Pulmonary artery endothelial cell (primary cell): Measurements from ENCODE around the gene TAS2R5. TPM values are rescaled to one million over a fixed set of nuclear protein-coding genes. Genes with fewer than 3 reads are reported as not detected.
"Not testable (repeated sequence)": the region's sequence is repeated elsewhere in the genome, so short reads cannot be mapped to it uniquely, and the experiment has no call there.

Experiments used
- DNase-seq: peaks from one replicate; pipeline ENCODE4 v3.0.0-alpha.2; 2011; ENCODE audit warnings: low read depth, low spot score
- total RNA-seq: library from RNA; depleted of rRNA; stranded (reverse); fragments of >200 nt; gene quantifications from 2 replicates; pipeline ENCODE4 v1.2.3, GENCODE V29; 2014

TAS2R5 gene, protein sequence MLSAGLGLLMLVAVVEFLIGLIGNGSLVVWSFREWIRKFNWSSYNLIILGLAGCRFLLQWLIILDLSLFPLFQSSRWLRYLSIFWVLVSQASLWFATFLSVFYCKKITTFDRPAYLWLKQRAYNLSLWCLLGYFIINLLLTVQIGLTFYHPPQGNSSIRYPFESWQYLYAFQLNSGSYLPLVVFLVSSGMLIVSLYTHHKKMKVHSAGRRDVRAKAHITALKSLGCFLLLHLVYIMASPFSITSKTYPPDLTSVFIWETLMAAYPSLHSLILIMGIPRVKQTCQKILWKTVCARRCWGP
- total RNA-seq, result 0.53 and 0.74 TPM in 2 replicates

GRCh38 chr7:141789917-141790316 lies at the start of gene TAS2R5:
Gene TAS2R5 (plus strand): TSS chr7:141790217. CDS start chr7:141790362, 145 bp downstream.
- DNase-seq, result no peak

DNA sequence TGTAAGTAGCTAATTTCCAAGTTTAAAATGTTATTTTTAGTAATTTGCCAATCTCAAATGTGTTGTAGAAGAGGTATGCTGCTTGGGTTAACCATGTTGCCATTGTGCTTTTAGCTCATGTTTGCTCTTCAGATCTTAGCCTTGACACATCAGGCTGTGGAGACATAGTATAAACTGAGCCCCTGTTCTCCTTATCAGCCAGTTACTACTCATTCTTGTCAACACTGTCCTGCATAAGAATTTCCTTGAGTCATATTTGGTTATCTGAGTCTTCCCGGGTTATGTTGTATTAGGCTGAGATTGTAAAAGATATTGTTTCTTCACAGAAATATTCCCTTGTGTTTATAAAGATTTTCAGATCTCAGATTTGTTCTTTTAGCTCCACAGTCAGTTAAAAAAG lies 47.8 kb upstream of the TAS2R5 start:
- DNase-seq, result no peak

- no peak for DNase-seq
These were observed 45.9 kb upstream of the TAS2R5 start for GRCh38 chr7:141744131-141744530.

GRCh38 chr7:141748396-141748795 lies 41.6 kb upstream of the TAS2R5 start:
- DNase-seq, result no peak

DNA sequence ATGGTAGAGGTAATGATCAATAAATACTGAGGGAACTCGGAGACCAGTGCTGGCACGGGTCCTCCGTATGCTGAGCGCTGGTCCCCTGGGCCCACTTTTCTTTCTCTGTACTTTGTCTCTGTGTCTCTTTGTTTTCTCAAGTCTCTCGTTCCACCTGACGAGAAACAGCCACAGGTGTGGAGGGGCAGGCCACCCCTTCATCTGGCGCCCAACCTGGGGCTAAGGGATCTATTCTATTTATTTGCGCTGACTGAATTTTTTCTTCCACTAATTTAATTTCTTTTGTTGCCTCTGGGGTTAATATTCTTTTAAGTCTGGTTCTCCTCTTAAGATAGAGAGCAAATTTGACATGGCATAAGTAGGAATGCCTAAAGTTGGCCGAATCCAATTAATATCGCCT lies 38.1 kb upstream of the TAS2R5 start:
- DNase-seq, result not testable (repeated sequence)

- DNase-seq, result no peak
These were observed 37.4 kb upstream of the TAS2R5 start for GRCh38 chr7:141752634-141753033.

- DNase-seq, result no peak
These were observed 35.1 kb upstream of the TAS2R5 start for GRCh38 chr7:141754939-141755338.

GRCh38 chr7:141763797-141764196 lies 26.2 kb upstream of the TAS2R5 start, which contains the start of gene TAS2R3:
Gene TAS2R3 (plus strand): TSS chr7:141764097. CDS start chr7:141764159, 62 bp downstream.
- no peak for DNase-seq

- DNase-seq, result not testable (repeated sequence)
These were observed 19.9 kb upstream of the TAS2R5 start for GRCh38 chr7:141770083-141770583.

DNA sequence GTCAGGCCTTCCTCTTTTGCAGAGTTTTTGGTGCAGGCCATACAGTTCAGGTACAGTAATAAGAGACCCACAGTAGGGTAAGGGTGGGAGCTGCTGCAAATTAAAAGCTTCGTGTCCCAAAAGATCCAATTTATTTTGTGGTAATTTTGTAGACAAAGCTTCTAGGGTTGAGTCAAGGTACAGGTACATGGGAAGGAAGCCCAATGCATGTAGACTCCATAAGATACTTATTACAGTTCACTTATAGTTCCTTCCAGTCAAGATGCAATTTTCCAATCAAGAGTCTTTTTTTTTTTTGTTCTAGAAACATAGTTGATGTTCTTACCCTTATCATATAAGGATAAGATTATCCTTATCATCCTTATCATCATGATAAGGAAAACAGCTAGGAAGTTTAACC lies 13.6 kb upstream of the TAS2R5 start, which contains the start of gene TAS2R4:
Gene TAS2R4, plus strand, starts transcription at position 301 of the 400 bp plus-strand sequence. CDS start 1,815 bp downstream, outside the sequence.
- no peak for DNase-seq

- DNase-seq, result peak; percentile 57
These were observed 4.1 kb upstream of the TAS2R5 start for GRCh38 chr7:141785706-141786552.

- DNase-seq, result peak; percentile 73
These were observed 1.7 kb upstream of the TAS2R5 start for GRCh38 chr7:141788296-141788695.

GRCh38 chr7:141792526-141792925 lies 2.5 kb downstream of the TAS2R5 start:
- no peak for DNase-seq

- no peak for DNase-seq
These were observed 30.1 kb downstream of the TAS2R5 start for GRCh38 chr7:141820067-141820466.

- not testable (repeated sequence) for DNase-seq
These were observed 32.4 kb downstream of the TAS2R5 start for GRCh38 chr7:141822432-141822831.

- DNase-seq, result no peak
These were observed 47.7 kb downstream of the TAS2R5 start for GRCh38 chr7:141837683-141838082.

- DNase-seq, result no peak
These were observed 48.6 kb downstream of the TAS2R5 start for GRCh38 chr7:141838581-141838980.

- DNase-seq, result no peak
These were observed 49.2 kb downstream of the TAS2R5 start for GRCh38 chr7:141839256-141839655.

DNA sequence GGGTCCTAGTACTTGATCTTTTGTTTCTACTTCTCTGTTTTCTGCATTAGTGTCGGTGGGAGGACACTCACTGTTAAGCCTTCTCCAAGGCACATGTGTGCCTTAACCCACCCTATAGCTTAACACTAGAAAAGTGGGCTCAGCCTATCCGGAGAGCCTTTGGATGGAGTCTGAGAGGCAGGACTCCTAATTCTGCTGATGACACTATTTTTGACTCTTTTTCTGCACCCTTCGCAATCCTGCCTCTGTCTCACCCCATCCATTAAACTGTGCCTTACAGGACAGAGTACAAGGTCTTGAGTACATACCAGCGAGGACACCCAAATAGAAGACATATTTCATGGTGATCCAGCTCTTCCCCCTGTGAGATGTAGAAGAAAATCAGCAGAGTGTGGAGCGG lies 50.7 kb downstream of the TAS2R5 start:
- no peak for DNase-seq
